Measurements from ENCODE around the gene LRRN1.

The LRRN1 gene

GRCh38 chr3:3782457-3782856 lies 16.8 kb upstream of the LRRN1 start:
- H3K27ac ChIP-seq (ENCODE audit: low read depth, low read length): no peak overlapping the region
- no peak overlapping the region for H2AFZ ChIP-seq (ENCODE audit: low read length, unreplicated experiment)
- no peaks in the 10 kb centered on the region for H3K27me3 ChIP-seq (ENCODE audit: insufficient read depth, low read length)
- H3K4me1 ChIP-seq (ENCODE audit: control insufficient read depth, insufficient read depth, low read length, unreplicated experiment): no peaks in the 10 kb centered on the region
- H3K36me3 ChIP-seq (ENCODE audit: insufficient read depth, low read length): no peaks in the 10 kb centered on the region
- no peak overlapping the region for H3K4me3 ChIP-seq (ENCODE audit: low read depth, low read length)
- H3K79me2 ChIP-seq (ENCODE audit: control insufficient read depth, insufficient read depth, low read length, unreplicated experiment): no peaks in the 10 kb centered on the region

GRCh38 chr3:3783210-3783609 lies 16.0 kb upstream of the LRRN1 start:
- H3K27me3 ChIP-seq (ENCODE audit: insufficient read depth, low read length): no peaks in the 10 kb centered on the region
- no peaks in the 10 kb centered on the region for H3K79me2 ChIP-seq (ENCODE audit: control insufficient read depth, insufficient read depth, low read length, unreplicated experiment)
- H3K27ac ChIP-seq (ENCODE audit: low read depth, low read length): no peak overlapping the region
- H3K36me3 ChIP-seq (ENCODE audit: insufficient read depth, low read length): no peaks in the 10 kb centered on the region
- H3K4me3 ChIP-seq (ENCODE audit: low read depth, low read length): no peak overlapping the region
- no peak overlapping the region for H2AFZ ChIP-seq (ENCODE audit: low read length, unreplicated experiment)
- H3K4me1 ChIP-seq (ENCODE audit: control insufficient read depth, insufficient read depth, low read length, unreplicated experiment): no peaks in the 10 kb centered on the region

- H3K27ac ChIP-seq (ENCODE audit: low read depth, low read length): no peak overlapping the region
- H3K36me3 ChIP-seq (ENCODE audit: insufficient read depth, low read length): no peaks in the 10 kb centered on the region
- no peaks in the 10 kb centered on the region for H3K79me2 ChIP-seq (ENCODE audit: control insufficient read depth, insufficient read depth, low read length, unreplicated experiment)
- H3K4me1 ChIP-seq (ENCODE audit: control insufficient read depth, insufficient read depth, low read length, unreplicated experiment): no peaks in the 10 kb centered on the region
- H3K4me3 ChIP-seq (ENCODE audit: low read depth, low read length): no peak overlapping the region
- H3K27me3 ChIP-seq (ENCODE audit: insufficient read depth, low read length): no peaks in the 10 kb centered on the region
- no peak overlapping the region for H2AFZ ChIP-seq (ENCODE audit: low read length, unreplicated experiment)
These were observed 15.5 kb upstream of the LRRN1 start for GRCh38 chr3:3783696-3784095.

GRCh38 chr3:3792391-3792790 lies 6.8 kb upstream of the LRRN1 start:
- Histone ChIP-seq H3K36me3 (ENCODE audit: insufficient read depth, low read length) (no peaks in the 10 kb centered on the region), H3K4me3 (ENCODE audit: low read depth, low read length) (no peak overlapping the region), H3K79me2 (ENCODE audit: control insufficient read depth, insufficient read depth, low read length, unreplicated experiment) (no peaks in the 10 kb centered on the region), H3K4me1 (ENCODE audit: control insufficient read depth, insufficient read depth, low read length, unreplicated experiment) (no peaks in the 10 kb centered on the region), H3K27ac (ENCODE audit: low read depth, low read length) (no peak overlapping the region), H2AFZ (ENCODE audit: low read length, unreplicated experiment) (no peak overlapping the region), H3K27me3 (ENCODE audit: insufficient read depth, low read length) (peaks cover 4% of the 10 kb centered on the region)

GRCh38 chr3:3798631-3799113 lies 559 bp upstream of the LRRN1 start:
- H3K79me2 ChIP-seq (ENCODE audit: control insufficient read depth, insufficient read depth, low read length, unreplicated experiment): no peaks in the 10 kb centered on the region
- H3K27me3 ChIP-seq (ENCODE audit: insufficient read depth, low read length): peaks cover 47% of the 10 kb centered on the region
- no peaks in the 10 kb centered on the region for H3K4me1 ChIP-seq (ENCODE audit: control insufficient read depth, insufficient read depth, low read length, unreplicated experiment)
- no peak overlapping the region for H3K27ac ChIP-seq (ENCODE audit: low read depth, low read length)
- H3K36me3 ChIP-seq (ENCODE audit: insufficient read depth, low read length): no peaks in the 10 kb centered on the region
- H3K4me3 ChIP-seq (ENCODE audit: low read depth, low read length): no peak overlapping the region
- H2AFZ ChIP-seq (ENCODE audit: low read length, unreplicated experiment): no peak overlapping the region

- no peak overlapping the region for H3K27ac ChIP-seq (ENCODE audit: low read depth, low read length)
- H3K4me1 ChIP-seq (ENCODE audit: control insufficient read depth, insufficient read depth, low read length, unreplicated experiment): no peaks in the 10 kb centered on the region
- H2AFZ ChIP-seq (ENCODE audit: low read length, unreplicated experiment): no peak overlapping the region
- peaks cover 47% of the 10 kb centered on the region for H3K27me3 ChIP-seq (ENCODE audit: insufficient read depth, low read length)
- no peak overlapping the region for H3K4me3 ChIP-seq (ENCODE audit: low read depth, low read length)
- H3K36me3 ChIP-seq (ENCODE audit: insufficient read depth, low read length): no peaks in the 10 kb centered on the region
- H3K79me2 ChIP-seq (ENCODE audit: control insufficient read depth, insufficient read depth, low read length, unreplicated experiment): no peaks in the 10 kb centered on the region
These were observed 837 bp downstream of the LRRN1 start for GRCh38 chr3:3800080-3800455.

GRCh38 chr3:3800685-3801493 lies 1.7 kb downstream of the LRRN1 start:
- Histone ChIP-seq H2AFZ (ENCODE audit: low read length, unreplicated experiment) (no peak overlapping the region), H3K36me3 (ENCODE audit: insufficient read depth, low read length) (no peaks in the 10 kb centered on the region), H3K27ac (ENCODE audit: low read depth, low read length) (no peak overlapping the region), H3K27me3 (ENCODE audit: insufficient read depth, low read length) (peaks cover 47% of the 10 kb centered on the region), H3K4me3 (ENCODE audit: low read depth, low read length) (no peak overlapping the region), H3K4me1 (ENCODE audit: control insufficient read depth, insufficient read depth, low read length, unreplicated experiment) (no peaks in the 10 kb centered on the region), H3K79me2 (ENCODE audit: control insufficient read depth, insufficient read depth, low read length, unreplicated experiment) (no peaks in the 10 kb centered on the region)

- Histone ChIP-seq H3K27ac (ENCODE audit: low read depth, low read length) (no peak overlapping the region), H2AFZ (ENCODE audit: low read length, unreplicated experiment) (no peak overlapping the region), H3K36me3 (ENCODE audit: insufficient read depth, low read length) (no peaks in the 10 kb centered on the region), H3K79me2 (ENCODE audit: control insufficient read depth, insufficient read depth, low read length, unreplicated experiment) (no peaks in the 10 kb centered on the region), H3K27me3 (ENCODE audit: insufficient read depth, low read length) (peaks cover 47% of the 10 kb centered on the region), H3K4me1 (ENCODE audit: control insufficient read depth, insufficient read depth, low read length, unreplicated experiment) (no peaks in the 10 kb centered on the region), H3K4me3 (ENCODE audit: low read depth, low read length) (no peak overlapping the region)
These were observed 2.2 kb downstream of the LRRN1 start for GRCh38 chr3:3801494-3801841.

GRCh38 chr3:3802046-3802445 lies 2.8 kb downstream of the LRRN1 start:
- no peak overlapping the region for H3K27ac ChIP-seq (ENCODE audit: low read depth, low read length)
- no peaks in the 10 kb centered on the region for H3K79me2 ChIP-seq (ENCODE audit: control insufficient read depth, insufficient read depth, low read length, unreplicated experiment)
- H3K4me3 ChIP-seq (ENCODE audit: low read depth, low read length): no peak overlapping the region
- H3K36me3 ChIP-seq (ENCODE audit: insufficient read depth, low read length): no peaks in the 10 kb centered on the region
- H3K27me3 ChIP-seq (ENCODE audit: insufficient read depth, low read length): peaks cover 47% of the 10 kb centered on the region
- no peak overlapping the region for H2AFZ ChIP-seq (ENCODE audit: low read length, unreplicated experiment)
- no peaks in the 10 kb centered on the region for H3K4me1 ChIP-seq (ENCODE audit: control insufficient read depth, insufficient read depth, low read length, unreplicated experiment)

GRCh38 chr3:3804560-3804959 lies 5.3 kb downstream of the LRRN1 start:
- no peak overlapping the region for H3K4me3 ChIP-seq (ENCODE audit: low read depth, low read length)
- H3K27ac ChIP-seq (ENCODE audit: low read depth, low read length): no peak overlapping the region
- no peaks in the 10 kb centered on the region for H3K79me2 ChIP-seq (ENCODE audit: control insufficient read depth, insufficient read depth, low read length, unreplicated experiment)
- H2AFZ ChIP-seq (ENCODE audit: low read length, unreplicated experiment): no peak overlapping the region
- H3K4me1 ChIP-seq (ENCODE audit: control insufficient read depth, insufficient read depth, low read length, unreplicated experiment): no peaks in the 10 kb centered on the region
- peaks cover 24% of the 10 kb centered on the region for H3K27me3 ChIP-seq (ENCODE audit: insufficient read depth, low read length)
- H3K36me3 ChIP-seq (ENCODE audit: insufficient read depth, low read length): no peaks in the 10 kb centered on the region

GRCh38 chr3:3806092-3806491 lies 6.9 kb downstream of the LRRN1 start:
- Histone ChIP-seq H3K27me3 (ENCODE audit: insufficient read depth, low read length) (peaks cover 9% of the 10 kb centered on the region), H3K36me3 (ENCODE audit: insufficient read depth, low read length) (no peaks in the 10 kb centered on the region), H3K27ac (ENCODE audit: low read depth, low read length) (no peak overlapping the region), H3K4me1 (ENCODE audit: control insufficient read depth, insufficient read depth, low read length, unreplicated experiment) (no peaks in the 10 kb centered on the region), H3K79me2 (ENCODE audit: control insufficient read depth, insufficient read depth, low read length, unreplicated experiment) (no peaks in the 10 kb centered on the region), H3K4me3 (ENCODE audit: low read depth, low read length) (no peak overlapping the region), H2AFZ (ENCODE audit: low read length, unreplicated experiment) (no peak overlapping the region)
